Measurements from ENCODE around the gene CCDC97. TPM values are rescaled to one million over a fixed set of nuclear protein-coding genes. Genes with fewer than 3 reads are reported as not detected.
"Not testable (repeated sequence)": the region's sequence is repeated elsewhere in the genome, so short reads cannot be mapped to it uniquely, and the experiment has no call there.

Gene CCDC97
- polyA plus RNA-seq, 3 donors, result 30.9 to 37.8 (median 32.5) TPM

DNA sequence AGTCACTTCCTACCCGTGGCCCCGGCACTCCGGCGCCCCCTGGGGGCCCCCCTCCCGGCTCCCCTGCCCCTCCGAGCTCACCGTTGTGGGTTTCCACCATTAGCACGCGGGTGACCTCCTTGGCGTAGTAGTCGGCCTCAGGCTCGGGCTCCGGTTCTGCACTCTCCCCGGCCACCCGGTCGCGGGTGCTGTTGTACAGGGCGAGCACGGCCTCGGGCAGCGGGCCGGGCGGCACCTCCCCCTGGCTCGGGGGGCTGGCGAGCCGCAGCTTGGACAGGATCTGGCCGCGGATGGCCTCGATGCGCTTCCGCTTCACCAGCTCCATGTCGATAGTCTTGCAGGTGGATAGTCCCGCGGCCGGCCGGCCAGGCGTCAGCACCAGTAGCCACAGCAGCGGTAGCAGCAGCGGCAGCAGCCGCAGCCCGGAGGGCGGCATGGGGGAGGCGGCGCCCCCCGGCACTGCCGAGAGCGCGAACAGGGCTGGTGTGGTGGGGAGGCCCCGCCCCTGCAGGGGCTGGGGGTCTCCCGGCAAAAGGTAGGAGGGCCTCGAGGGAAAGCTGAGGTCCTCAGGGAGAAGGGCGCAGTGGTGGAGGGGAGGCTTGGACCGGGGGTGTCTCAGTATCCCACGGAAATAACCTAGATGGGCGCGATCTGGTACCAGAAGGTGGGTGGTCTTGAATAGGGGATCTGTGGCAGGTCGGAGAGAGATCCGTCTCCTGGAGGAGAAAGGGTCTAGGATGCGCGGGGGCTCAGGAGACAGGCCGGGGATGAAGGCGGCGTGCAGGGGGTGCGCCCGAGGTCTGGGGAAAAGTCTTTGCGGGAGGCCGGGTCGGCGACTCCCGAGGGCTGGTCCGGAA is 42.9 kb downstream of the CCDC97 start:
- DNase-seq (ENCODE audit: extremely low read depth in 1 of 11, low read depth in 9 of 11, low spot score in 4 of 11), result no peak

- DNase-seq (ENCODE audit: extremely low read depth in 1 of 11, low read depth in 9 of 11, low spot score in 4 of 11), result peak in 4 of 11 donors; percentile 63 to 73 (median 68)
These were observed 43.7 kb downstream of the CCDC97 start, which contains the start of gene TGFB1 for GRCh38 chr19:41353466-41354342. Gene TGFB1, minus strand, starts transcription at chr19:41353922. Its CDS starts 878 bp downstream, at chr19:41353044.

DNA sequence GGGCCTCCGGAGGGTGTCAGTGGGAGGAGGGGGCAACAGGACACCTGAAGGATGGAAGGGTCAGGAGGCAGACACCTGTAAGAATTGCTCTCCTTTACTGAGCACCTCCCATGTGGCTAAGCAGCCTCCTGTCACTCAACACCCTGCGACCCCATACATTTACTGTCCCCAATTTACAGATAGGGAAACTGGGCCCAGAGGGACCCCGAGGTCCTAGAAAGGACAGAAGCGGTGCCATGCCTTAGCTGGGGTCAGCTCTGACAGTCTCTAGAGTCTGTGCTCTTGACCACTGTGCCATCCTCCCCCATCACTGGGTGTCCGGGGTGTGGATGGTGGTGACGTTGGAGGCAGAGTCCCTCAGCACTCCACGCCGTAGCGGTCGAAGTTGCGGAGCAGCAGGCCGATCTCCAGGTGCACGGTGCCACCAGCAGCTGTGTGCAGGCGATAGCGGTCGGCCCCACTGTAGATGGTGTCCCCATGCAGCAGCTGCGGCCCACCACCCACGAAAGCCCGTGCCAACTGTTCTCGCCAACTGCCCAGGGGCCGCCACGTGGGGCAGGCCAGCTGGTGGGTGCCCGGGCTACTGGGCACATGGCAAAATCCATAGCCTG is 44.5 kb downstream of the CCDC97 start:
- DNase-seq (ENCODE audit: extremely low read depth in 1 of 11, low read depth in 9 of 11, low spot score in 4 of 11), result no peak

DNA sequence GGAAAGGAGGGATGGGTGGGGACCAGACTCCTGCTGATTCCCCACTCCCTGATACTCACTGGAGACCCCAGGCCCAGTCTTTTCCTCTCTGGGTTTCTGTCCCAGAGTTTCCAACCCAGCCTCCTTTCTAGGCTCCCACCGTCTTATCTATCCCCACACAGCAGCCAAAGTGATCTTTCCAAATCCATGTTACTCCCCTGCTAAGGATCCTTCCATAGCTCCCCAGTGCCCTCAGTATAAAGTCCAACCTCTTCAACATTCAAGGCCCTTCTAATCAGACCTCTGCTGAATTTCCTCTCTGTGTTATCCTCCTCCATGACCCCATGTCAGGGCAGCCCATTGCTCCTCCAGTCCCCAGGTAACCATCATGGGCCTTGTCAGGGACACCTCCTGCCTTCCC is 45.1 kb downstream of the CCDC97 start:
- DNase-seq (ENCODE audit: extremely low read depth in 1 of 11, low read depth in 9 of 11, low spot score in 4 of 11), result no peak

GRCh38 chr19:41355802-41356201 is 45.8 kb downstream of the CCDC97 start:
- DNase-seq (ENCODE audit: extremely low read depth in 1 of 11, low read depth in 9 of 11, low spot score in 4 of 11), result no peak

- no peak for DNase-seq (ENCODE audit: extremely low read depth in 1 of 11, low read depth in 9 of 11, low spot score in 4 of 11)
These were observed 47.2 kb downstream of the CCDC97 start for GRCh38 chr19:41356984-41357739.

DNA sequence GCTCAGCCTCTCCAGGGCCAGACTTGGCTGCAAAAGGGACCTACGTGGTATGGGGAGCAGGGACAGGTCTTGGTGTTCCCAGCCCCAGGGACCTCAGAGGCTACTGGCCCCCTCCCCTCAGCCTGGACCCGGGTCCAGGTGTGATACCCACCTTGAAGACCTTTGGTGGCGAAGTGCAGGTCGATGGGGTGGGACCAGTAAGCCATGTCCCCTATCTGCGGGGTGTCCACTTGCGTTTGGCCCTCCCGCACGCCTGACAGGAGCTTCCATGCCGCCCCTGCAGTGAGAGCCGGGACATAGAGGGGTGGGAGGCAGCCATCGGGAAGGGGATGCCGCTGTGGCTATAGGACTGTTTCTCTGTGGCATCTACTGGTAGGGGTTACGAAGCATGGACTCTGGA is 47.8 kb downstream of the CCDC97 start:
- no peak for DNase-seq (ENCODE audit: extremely low read depth in 1 of 11, low read depth in 9 of 11, low spot score in 4 of 11)

GRCh38 chr19:41359741-41360140 is 49.8 kb downstream of the CCDC97 start:
- no peak for DNase-seq (ENCODE audit: extremely low read depth in 1 of 11, low read depth in 9 of 11, low spot score in 4 of 11)

DNA sequence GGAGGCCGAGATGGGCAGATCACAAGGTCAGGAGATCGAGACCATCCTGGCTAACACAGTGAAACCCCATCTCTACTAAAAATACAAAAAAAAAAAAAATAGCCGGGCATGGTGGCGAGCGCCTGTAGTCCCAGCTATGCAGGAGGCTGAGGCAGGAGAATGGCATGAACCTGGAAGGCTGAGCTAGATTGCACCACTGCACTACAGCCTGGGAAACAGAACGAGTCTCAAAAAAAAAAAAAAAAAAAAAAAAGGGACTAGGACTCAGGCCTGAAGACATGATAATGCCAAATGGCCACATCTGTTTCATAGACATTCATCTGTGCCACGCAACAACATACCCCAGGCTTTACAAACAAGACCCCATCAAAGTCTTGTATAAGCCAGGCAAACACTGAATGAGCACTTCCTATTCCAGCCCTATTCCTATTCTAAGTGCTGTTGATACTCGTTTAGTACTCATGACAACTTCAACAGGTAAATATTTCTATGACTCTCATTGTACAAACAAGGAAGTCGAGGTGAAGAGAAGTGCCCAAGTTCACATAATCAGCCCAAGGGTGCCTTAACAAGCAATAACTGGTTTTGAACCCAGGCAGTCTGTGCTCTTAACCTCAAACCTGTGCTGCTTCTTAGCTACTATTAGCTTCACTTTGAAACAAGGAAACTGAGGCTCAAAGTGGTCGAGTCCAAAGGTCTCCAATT is 52.3 kb downstream of the CCDC97 start:
- DNase-seq (ENCODE audit: extremely low read depth in 1 of 11, low read depth in 9 of 11, low spot score in 4 of 11), result no peak

DNA sequence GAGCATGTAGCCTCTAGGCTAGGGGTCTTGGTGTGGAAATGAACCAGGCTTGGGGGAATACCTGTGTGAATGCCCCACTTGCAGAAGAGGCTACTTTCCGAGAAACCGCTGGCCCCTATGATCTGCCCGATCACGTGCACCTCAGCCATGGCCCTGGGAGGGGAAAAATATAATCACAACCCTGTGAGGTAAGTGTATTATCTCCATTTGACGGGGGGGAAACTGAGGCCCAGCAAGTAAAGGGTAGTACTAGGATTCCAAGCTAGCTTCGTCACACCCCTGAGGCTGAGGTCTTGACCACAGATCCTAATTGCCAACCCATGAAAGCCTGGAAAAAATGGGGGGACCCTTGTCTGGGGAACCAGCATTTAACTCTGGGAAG is 53.4 kb downstream of the CCDC97 start:
- no peak for DNase-seq (ENCODE audit: extremely low read depth in 1 of 11, low read depth in 9 of 11, low spot score in 4 of 11)

DNA sequence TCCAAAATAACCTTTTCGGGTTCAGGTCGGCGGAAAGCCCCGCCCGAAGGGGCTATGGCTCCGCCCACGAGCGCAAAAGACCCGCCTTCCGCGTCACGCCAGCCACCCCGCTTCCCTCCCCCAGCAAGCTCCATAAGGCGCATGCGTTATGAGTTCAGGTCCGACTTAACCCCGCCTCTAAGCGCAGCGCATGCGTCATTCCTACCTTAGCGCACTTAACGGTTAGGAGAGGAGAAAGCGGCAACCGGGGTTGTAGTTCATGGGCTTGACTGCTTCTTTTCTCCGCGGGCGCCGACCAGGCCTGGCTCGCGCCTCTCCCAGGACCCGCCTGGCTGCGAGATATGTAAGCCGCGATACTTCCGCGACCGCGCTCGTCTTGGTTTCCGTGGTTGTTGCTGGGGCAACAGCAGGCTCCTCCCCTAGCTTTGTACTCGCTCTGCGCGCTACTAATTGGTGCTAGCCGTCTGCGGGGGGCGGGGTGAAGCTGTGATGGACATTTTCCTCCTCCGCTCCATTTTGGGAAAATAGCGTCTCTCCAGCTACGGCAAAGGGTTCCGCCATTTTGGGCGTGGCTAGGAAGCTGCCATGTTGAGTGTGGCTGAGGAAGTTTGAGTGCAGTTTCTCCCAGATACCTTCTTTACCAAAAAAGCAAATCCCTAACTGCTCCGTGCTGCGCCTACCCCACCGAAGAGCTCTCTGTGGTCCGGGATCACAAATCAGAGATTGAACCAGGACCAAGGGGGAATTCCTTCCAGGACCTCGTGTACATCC is 54.0 kb downstream of the CCDC97 start, which contains the start of gene B9D2:
Gene B9D2 (minus strand): TSS at position 397 of the 771 bp plus-strand sequence. CDS start 630 bp downstream, outside the sequence.
- DNase-seq (ENCODE audit: extremely low read depth in 1 of 11, low read depth in 9 of 11, low spot score in 4 of 11), result peak; percentile 93 to 99 (median 98)

GRCh38 chr19:41364524-41365391 is 54.8 kb downstream of the CCDC97 start:
- no peak for DNase-seq (ENCODE audit: extremely low read depth in 1 of 11, low read depth in 9 of 11, low spot score in 4 of 11)

- no peak for DNase-seq (ENCODE audit: extremely low read depth in 1 of 11, low read depth in 9 of 11, low spot score in 4 of 11)
These were observed 56.1 kb downstream of the CCDC97 start for GRCh38 chr19:41366089-41366488.

GRCh38 chr19:41367848-41368301 is 57.9 kb downstream of the CCDC97 start:
- no peak for DNase-seq (ENCODE audit: extremely low read depth in 1 of 11, low read depth in 9 of 11, low spot score in 4 of 11)

GRCh38 chr19:41369769-41370168 is 59.8 kb downstream of the CCDC97 start:
- DNase-seq (ENCODE audit: extremely low read depth in 1 of 11, low read depth in 9 of 11, low spot score in 4 of 11), result no peak

- DNase-seq (ENCODE audit: extremely low read depth in 1 of 11, low read depth in 9 of 11, low spot score in 4 of 11), result not testable (repeated sequence)
These were observed 61.1 kb downstream of the CCDC97 start for GRCh38 chr19:41371119-41371518.
